Sciatic nerve (tissue), 2 donors: ENCODE measurements around the gene KCNMB1. TPM values are rescaled to one million over a fixed set of nuclear protein-coding genes. Genes with fewer than 3 reads are reported as not detected.
A peak's percentile ranks its signal among the peaks of the same experiment; 100 is the strongest.

ENCODE experiments used
- ATAC-seq: fragments of 200-7000 bp; cut with Tn5 transposase; one replicate; pipeline ENCODE4 v1.9.1; 2020; ENCODE audit warnings: mild to moderate bottlenecking, moderate library complexity
- DNase-seq: peaks from one replicate; pipeline ENCODE4 v3.0.0-alpha.2; 2020; ENCODE audit warnings: low spot score
- intact Hi-C: fragments of 100-400 bp; cut with DNase I; formaldehyde crosslinking; loops from one replicate; pipeline ENCODE4 v1.14.2; 2022
- total RNA-seq: library from RNA; stranded (reverse); fragmentation: NEBNext Ultra II Directional; extraction: Animal tissue kit (Norgen Biotek cat#: 25700); gene quantifications from one replicate; pipeline ENCODE4 v1.2.1, GENCODE V29; 2021
- donor health status: DM: no; HTN: no; CAD: no.
- donor health status: DM: no; HTN: no; CAD: no.

KCNMB1 gene
- total RNA-seq, result 1.4 TPM

GRCh38 chr5:170388818-170389549 is at the start of gene KCNMB1:
Gene KCNMB1, minus strand, starts transcription at chr5:170389367. Its CDS starts 3,920 bp downstream, at chr5:170385447.
- ATAC-seq, result peak; percentile 41
- DNase-seq, result no peak
- intact Hi-C loops, result no loop called here

- intact Hi-C loops, result no loop called here
- DNase-seq, result no peak
Observed at GRCh38 chr5:170438581-170438980, 49.4 kb upstream of the KCNMB1 start.

GRCh38 chr5:170437621-170438375 is 48.6 kb upstream of the KCNMB1 start:
- intact Hi-C loops, result loop anchor here (2.0 kb wide), 1 partner anchor 195 kb away; no protein-coding TSS in a partner anchor
- DNase-seq (no peak), ATAC-seq (no peak)

More at GRCh38 chr5:170438581-170438980, 49.4 kb upstream of the KCNMB1 start:
- ATAC-seq, result no peak

- ATAC-seq (no peak), DNase-seq (no peak)
- intact Hi-C loops, result loop anchor here (2.0 kb wide), 1 partner anchor 196 kb away; no protein-coding TSS in a partner anchor
Observed at GRCh38 chr5:170436335-170436734, 47.2 kb upstream of the KCNMB1 start.

DNA sequence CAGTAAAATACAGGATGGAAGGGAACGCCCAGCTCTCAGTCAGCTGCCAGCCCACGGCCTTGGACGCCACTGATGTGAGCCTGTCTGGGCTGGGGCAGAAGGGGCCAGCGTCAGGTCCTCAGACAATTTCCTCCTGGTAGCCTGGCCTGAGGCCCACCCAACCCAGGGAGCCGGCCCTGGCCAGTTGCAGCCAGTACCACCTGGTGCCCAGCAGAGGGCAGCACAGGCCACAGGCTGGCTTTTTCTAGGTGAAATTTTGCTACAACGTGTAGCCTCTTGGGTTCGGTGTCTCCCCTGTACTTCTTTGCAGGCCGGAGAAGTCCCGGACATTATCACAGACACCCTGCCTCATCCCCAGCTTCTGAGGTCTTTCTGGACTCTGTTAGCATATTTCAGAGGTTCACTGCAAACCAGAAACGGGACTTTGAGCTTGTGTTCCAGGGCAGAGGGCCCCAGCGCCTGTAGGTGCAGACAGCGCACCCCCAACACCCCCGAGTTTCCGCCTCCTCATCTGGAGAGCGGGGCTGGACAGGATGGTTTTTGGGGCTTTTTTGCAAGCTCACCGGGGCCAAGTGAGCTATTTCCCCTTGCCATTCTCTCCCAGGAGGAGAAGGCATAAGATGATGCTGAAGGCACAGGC is 45.9 kb upstream of the KCNMB1 start:
- peak; percentile 87 for ATAC-seq
- intact Hi-C loops, result no loop called here
- peak; percentile 83 for DNase-seq

DNA sequence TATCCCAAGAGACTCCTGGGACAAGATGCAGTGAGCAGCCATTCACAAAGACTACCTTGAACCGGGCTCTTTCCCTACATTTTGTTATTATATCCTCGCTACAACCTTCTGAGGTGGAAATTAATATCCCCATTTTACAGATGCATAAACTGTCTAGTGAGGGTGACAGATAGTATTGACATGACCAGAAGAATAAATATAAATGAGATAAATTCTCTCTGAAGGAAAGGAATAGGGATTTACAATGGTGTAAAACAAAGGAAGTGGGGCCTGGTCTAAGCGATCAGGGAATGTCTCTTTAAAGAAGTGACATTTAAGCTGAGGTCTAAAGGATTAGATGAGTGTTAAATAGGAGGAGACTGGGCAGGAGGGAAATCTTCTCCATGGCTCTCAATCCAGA is 43.5 kb upstream of the KCNMB1 start:
- ATAC-seq, result no peak
- intact Hi-C loops, result no loop called here
- DNase-seq, result no peak

DNA sequence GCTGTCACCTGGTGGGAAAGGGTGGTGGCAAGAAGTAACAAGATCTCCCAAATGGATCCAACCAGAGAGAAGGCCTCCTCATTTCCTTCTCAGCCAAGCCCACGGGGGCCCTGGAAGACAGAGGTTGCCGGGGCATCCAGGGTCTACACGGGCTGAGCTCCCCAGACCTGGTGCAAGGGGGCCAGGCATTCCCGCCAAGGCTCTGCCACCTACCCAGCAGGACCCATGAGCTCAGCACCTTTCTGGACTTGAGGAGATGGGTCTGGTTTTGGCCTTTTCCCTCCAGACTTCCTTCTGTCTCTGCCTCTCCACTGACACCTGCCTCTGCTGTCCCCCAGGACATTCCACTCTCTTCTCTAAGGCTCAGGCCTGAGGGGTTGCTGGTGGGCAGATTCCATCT is 42.4 kb upstream of the KCNMB1 start:
- no peak for DNase-seq
- intact Hi-C loops, result no loop called here

GRCh38 chr5:170430866-170431437 is 41.8 kb upstream of the KCNMB1 start:
- intact Hi-C loops, result no loop called here
- ATAC-seq (no peak), DNase-seq (no peak)

More for the DNA sequence above, 42.4 kb upstream of the KCNMB1 start:
- ATAC-seq, result no peak

DNA sequence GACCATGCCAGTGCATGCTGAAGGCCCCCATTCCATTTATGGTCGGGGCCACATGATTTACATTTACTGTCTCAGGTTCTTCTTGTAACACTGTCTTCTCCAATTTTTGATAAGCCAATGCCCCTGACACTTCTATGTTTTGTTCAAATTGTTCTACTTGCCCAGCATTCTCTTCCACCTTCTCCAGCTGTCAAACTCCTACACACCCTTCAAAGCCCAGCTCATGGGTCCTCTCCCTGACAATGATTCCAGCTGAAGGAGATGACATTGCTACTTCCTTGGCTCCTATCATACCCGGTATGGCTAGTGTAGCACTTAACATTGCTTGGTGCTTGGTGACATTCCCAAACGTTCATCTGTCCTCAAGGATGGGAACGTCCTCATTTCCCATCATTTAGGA is 41.1 kb upstream of the KCNMB1 start:
- intact Hi-C loops, result no loop called here
- DNase-seq (no peak), ATAC-seq (no peak)

- intact Hi-C loops, result loop anchor here (10.0 kb wide), 1 partner anchor 204 kb away; no protein-coding TSS in a partner anchor
- peak; percentile 46 for ATAC-seq
- no peak for DNase-seq
Observed at GRCh38 chr5:170429014-170429413, 39.8 kb upstream of the KCNMB1 start.

- ATAC-seq, result no peak
- no peak for DNase-seq
- intact Hi-C loops, result loop anchor here (10.0 kb wide), 1 partner anchor 203 kb away; no protein-coding TSS in a partner anchor
Observed at GRCh38 chr5:170427672-170428236, 38.6 kb upstream of the KCNMB1 start.

GRCh38 chr5:170426786-170427185 is 37.6 kb upstream of the KCNMB1 start:
- intact Hi-C loops, result loop anchor here (10.0 kb wide), 1 partner anchor 202 kb away; no protein-coding TSS in a partner anchor
- no peak for DNase-seq
- peak; percentile 18 for ATAC-seq

DNA sequence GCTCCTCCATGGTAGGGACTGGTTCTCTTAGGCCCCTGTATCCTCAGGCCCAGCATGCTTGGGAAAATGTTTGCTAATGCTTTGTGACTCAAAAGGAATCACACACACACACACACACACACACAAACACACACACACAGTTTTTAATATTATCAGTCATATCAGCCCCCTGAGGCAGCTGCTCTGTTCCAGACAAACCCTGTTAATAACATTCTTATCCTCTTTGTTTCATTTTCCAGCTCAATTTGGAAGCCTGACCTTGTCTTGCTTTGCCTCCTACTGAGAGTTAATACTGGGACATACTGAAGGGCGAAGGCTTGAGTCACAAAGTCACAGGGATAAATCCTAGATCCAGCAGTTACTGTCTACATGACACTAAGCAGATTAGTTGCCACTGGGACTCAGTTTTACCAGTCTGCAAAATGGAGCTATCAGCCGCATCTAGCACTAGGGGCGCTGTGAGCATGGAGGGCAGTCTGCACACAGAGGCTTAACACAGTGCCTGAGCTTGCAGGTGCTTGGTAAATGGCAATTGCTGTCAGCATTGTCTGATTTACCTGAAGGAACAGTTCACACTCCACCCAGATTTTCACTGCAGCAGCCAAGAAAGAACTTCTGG is 37.1 kb upstream of the KCNMB1 start:
- no peak for DNase-seq
- no peak for ATAC-seq
- intact Hi-C loops, result loop anchor here (10.0 kb wide), 1 partner anchor 201 kb away; no protein-coding TSS in a partner anchor

- intact Hi-C loops, result loop anchor here (10.0 kb wide), 1 partner anchor 201 kb away; no protein-coding TSS in a partner anchor
- DNase-seq (no peak), ATAC-seq (no peak)
Observed at GRCh38 chr5:170425731-170426130, 36.6 kb upstream of the KCNMB1 start.

GRCh38 chr5:170424629-170425028 is 35.5 kb upstream of the KCNMB1 start:
- no peak for ATAC-seq
- intact Hi-C loops, result loop anchor here (10.0 kb wide), 1 partner anchor 200 kb away; no protein-coding TSS in a partner anchor
- DNase-seq, result no peak

DNA sequence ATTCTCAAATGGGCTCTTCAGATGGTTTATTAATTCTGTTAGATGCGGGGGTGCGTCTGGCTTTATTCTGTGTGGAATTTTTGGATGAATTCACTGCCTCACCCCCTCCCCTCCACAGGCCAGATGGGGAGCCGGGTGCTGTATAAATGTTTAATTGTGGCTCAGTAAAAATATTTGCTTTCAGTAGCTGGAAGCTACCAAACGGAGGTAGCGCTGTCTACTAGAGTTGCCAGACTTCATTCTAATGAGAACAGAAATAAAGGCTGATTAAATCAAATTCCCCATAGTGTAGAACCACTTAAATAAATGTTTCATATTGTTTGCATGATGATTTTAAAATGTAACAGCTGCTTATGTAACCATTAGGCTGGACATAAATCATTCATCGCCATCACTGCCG is 34.5 kb upstream of the KCNMB1 start:
- intact Hi-C loops, result loop anchor here (10.0 kb wide), 1 partner anchor 199 kb away; no protein-coding TSS in a partner anchor
- DNase-seq, result no peak
- ATAC-seq, result no peak

GRCh38 chr5:170421826-170422225 is 32.7 kb upstream of the KCNMB1 start:
- intact Hi-C loops, result loop anchor here (10.0 kb wide), 1 partner anchor 197 kb away; no protein-coding TSS in a partner anchor
- ATAC-seq, result peak; percentile 82
- no peak for DNase-seq

- no peak for DNase-seq
- intact Hi-C loops, result loop anchor here (10.0 kb wide), 1 partner anchor 196 kb away; no protein-coding TSS in a partner anchor
- ATAC-seq, result peak; percentile 84
Observed at GRCh38 chr5:170420806-170421412, 31.7 kb upstream of the KCNMB1 start.
